Vagina (tissue), 2 donors: ENCODE measurements around the gene DHRS11. TPM values are rescaled to one million over a fixed set of nuclear protein-coding genes. Genes with fewer than 3 reads are reported as not detected.

ENCODE experiments used
- DNase-seq, 2 donors: peaks; one replicate each; pipeline ENCODE4 v3.0.0-alpha.2; 2017; ENCODE audit errors: extremely low spot score in 2 of 2
- H3K27ac ChIP-seq: fragments of 200-600 bp; sonication (generic); one replicate; pipeline ENCODE4 v1.5.1; 2019
- H3K27me3 ChIP-seq: fragments of 200-600 bp; sonication (generic); one replicate; pipeline ENCODE4 v1.5.1; 2019
- H3K36me3 ChIP-seq, 2 donors: fragments of 200-600 bp; sonication (generic); one replicate each; pipeline ENCODE4 v1.5.1; 2017 to 2019
- H3K4me1 ChIP-seq: fragments of 200-600 bp; sonication (generic); one replicate; pipeline ENCODE4 v1.5.1; 2019
- H3K4me3 ChIP-seq, 2 donors: fragments of 200-600 bp; sonication (generic); 1 replicate in 1 of 2; 2 replicates in 1 of 2; pipeline ENCODE4 v1.5.1; 2016 to 2019
- H3K9me3 ChIP-seq: fragments of 200-600 bp; sonication (generic); one replicate; pipeline ENCODE4 v1.5.1; 2019
- POLR2A ChIP-seq, 2 donors: fragments of 450-650 bp; IDR thresholded peaks; one replicate each; pipeline ENCODE4 v1.6.1; 2017; ENCODE audit warnings: antibody characterized with exemption in 2 of 2, mild to moderate bottlenecking in 2 of 2, moderate library complexity in 2 of 2
- POLR2AphosphoS5 ChIP-seq, 2 donors: sonication (generic); formaldehyde crosslinking; IDR thresholded peaks; one replicate each; pipeline ENCODE4 v1.9.0; 2017; ENCODE audit warnings: antibody characterized with exemption in 2 of 2, mild to moderate bottlenecking in 2 of 2, low read depth in 1 of 2; ENCODE audit not compliant: insufficient read depth in 1 of 2
- intact Hi-C: fragments of 100-400 bp; cut with DNase I; formaldehyde crosslinking; loops from one replicate; pipeline ENCODE4 v1.15.1; 2023
- total RNA-seq: library from RNA; depleted of rRNA; stranded (reverse); fragments of >200 nt; gene quantifications from one replicate; pipeline ENCODE4 v1.2.3, GENCODE V29; 2016
- TF ChIP-seq, protein P1 (sequence below), 3 experiments: fragments of 450-650 bp in 2 of 3; fragments of 200-600 bp in 1 of 3; sonication (generic) in 1 of 3; IDR thresholded peaks; one replicate each; pipeline ENCODE4 v1.5.1; 2017 to 2019; ENCODE audit warnings: antibody characterized with exemption in 3 of 3, mild to moderate bottlenecking in 2 of 3, moderate library complexity in 2 of 3

DHRS11 gene
- total RNA-seq, 1 donor from 2014 or later = 12.0 TPM

DNA sequence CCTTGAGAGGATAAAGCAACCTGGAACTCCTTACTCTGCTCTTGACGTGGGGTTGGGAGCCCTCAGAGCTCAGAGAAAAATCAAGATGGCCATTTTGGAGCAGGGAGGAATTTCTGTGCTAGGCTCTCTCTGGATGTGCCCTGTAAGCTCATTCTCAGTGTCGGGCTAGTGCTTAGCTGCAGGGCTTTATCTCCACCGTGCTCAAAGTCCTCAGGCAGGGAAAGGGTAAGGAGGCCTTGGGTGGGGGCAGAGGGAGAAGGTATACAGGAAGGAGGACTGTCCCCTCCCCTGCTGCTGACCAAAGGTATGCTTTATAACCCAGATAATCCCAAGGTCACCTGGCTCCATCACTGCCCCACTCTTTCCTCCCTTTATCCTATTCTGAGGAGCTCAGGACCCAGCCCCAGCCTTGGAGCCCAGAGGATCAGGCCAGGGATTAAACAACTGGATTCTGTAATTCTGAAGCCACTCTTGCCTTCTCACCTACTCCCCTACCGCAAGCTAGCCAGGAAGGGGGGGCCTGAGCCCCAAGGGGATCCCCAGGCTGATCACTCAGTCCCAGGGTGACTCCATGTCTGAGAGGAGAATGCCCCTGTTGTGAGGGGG lies 1.1 kb downstream of the DHRS11 start:
- Histone ChIP-seq H3K4me3 (peak overlapping the region; percentile 68 to 97), H3K27ac (peak overlapping the region; percentile 53), H3K4me1 (peaks cover 11% of the 10 kb centered on the region), H3K27me3 (no peaks in the 10 kb centered on the region), H3K36me3 (peaks cover 0 to 6% of the 10 kb centered on the region in 2 donors), H3K9me3 (no peaks in the 10 kb centered on the region)
- no peak for DNase-seq
- intact Hi-C loops = loop anchor here (10.0 kb wide), 1 partner anchor 48 kb away; the partner anchor contains the start of gene GGNBP2
- no peak for TF ChIP-seq POLR2A (IDR thresholded peaks at IDR 0.05)
- TF ChIP-seq, protein P1, sequence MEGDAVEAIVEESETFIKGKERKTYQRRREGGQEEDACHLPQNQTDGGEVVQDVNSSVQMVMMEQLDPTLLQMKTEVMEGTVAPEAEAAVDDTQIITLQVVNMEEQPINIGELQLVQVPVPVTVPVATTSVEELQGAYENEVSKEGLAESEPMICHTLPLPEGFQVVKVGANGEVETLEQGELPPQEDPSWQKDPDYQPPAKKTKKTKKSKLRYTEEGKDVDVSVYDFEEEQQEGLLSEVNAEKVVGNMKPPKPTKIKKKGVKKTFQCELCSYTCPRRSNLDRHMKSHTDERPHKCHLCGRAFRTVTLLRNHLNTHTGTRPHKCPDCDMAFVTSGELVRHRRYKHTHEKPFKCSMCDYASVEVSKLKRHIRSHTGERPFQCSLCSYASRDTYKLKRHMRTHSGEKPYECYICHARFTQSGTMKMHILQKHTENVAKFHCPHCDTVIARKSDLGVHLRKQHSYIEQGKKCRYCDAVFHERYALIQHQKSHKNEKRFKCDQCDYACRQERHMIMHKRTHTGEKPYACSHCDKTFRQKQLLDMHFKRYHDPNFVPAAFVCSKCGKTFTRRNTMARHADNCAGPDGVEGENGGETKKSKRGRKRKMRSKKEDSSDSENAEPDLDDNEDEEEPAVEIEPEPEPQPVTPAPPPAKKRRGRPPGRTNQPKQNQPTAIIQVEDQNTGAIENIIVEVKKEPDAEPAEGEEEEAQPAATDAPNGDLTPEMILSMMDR (IDR thresholded peaks at IDR 0.05) = no peak
- no peak for TF ChIP-seq POLR2AphosphoS5 (IDR thresholded peaks at IDR 0.05; ENCODE audit: insufficient read depth in 1 of 2, low read depth in 1 of 2)

GRCh38 chr17:36593656-36594316 lies 2.1 kb downstream of the DHRS11 start:
- TF ChIP-seq, protein P1 (IDR thresholded peaks at IDR 0.05) = no peak
- TF ChIP-seq POLR2AphosphoS5 (IDR thresholded peaks at IDR 0.05; ENCODE audit: insufficient read depth in 1 of 2, low read depth in 1 of 2) (no peak), POLR2A (IDR thresholded peaks at IDR 0.05) (no peak)
- Histone ChIP-seq H3K9me3 (no peaks in the 10 kb centered on the region), H3K4me3 (no peak overlapping the region), H3K27me3 (no peaks in the 10 kb centered on the region), H3K27ac (no peak overlapping the region), H3K36me3 (no peaks in the 10 kb centered on the region), H3K4me1 (peaks cover 11% of the 10 kb centered on the region)
- intact Hi-C loops = loop anchor here (10.0 kb wide), 1 partner anchor 49 kb away; the partner anchor contains the start of gene GGNBP2
- DNase-seq = no peak

GRCh38 chr17:36594626-36595401 lies 3.1 kb downstream of the DHRS11 start:
- H3K9me3 ChIP-seq = no peaks in the 10 kb centered on the region
- H3K4me3 ChIP-seq = no peak overlapping the region
- intact Hi-C loops = loop anchor here (10.0 kb wide), 1 partner anchor 50 kb away; the partner anchor contains the start of gene GGNBP2

DNA sequence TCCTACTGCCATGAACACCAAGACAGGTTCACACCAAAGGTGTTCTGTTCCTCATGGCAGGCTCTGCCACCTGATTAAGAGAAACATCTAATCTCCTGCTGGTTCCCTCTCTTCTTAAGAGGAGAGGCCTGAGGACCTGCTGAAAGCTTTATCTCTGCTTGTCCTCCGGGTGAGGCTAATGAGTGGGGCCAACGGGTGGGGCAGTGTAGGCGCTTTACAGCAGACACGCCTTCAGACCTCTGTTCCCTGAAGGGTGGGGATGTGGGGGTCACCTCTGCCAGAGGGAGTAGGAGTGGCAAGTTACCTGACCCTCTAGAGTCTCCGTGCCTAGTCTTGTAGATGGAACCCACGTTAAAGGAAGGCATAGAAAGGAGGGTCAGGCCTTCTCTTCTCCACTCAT lies 5.5 kb downstream of the DHRS11 start:
- DNase-seq = no peak
- H3K4me1 ChIP-seq = peaks cover 22% of the 10 kb centered on the region
- H3K36me3 ChIP-seq = no peaks in the 10 kb centered on the region
- no peak overlapping the region for H3K27ac ChIP-seq
- no peak overlapping the region for H3K4me3 ChIP-seq
- no peaks in the 10 kb centered on the region for H3K27me3 ChIP-seq
- TF ChIP-seq POLR2AphosphoS5 (IDR thresholded peaks at IDR 0.05; ENCODE audit: insufficient read depth in 1 of 2, low read depth in 1 of 2) = no peak
- TF ChIP-seq POLR2A (IDR thresholded peaks at IDR 0.05) = no peak
- TF ChIP-seq, protein P1 (IDR thresholded peaks at IDR 0.05) = no peak
- intact Hi-C loops = loop anchor here (10.0 kb wide), 1 partner anchor 52 kb away; the partner anchor contains the start of gene GGNBP2
- no peaks in the 10 kb centered on the region for H3K9me3 ChIP-seq

More at GRCh38 chr17:36594626-36595401, 3.1 kb downstream of the DHRS11 start:
- DNase-seq = no peak
- TF ChIP-seq POLR2A (IDR thresholded peaks at IDR 0.05) (no peak), POLR2AphosphoS5 (IDR thresholded peaks at IDR 0.05; ENCODE audit: insufficient read depth in 1 of 2, low read depth in 1 of 2) (no peak)
- TF ChIP-seq, protein P1 (IDR thresholded peaks at IDR 0.05) = no peak
- peaks cover 11% of the 10 kb centered on the region for H3K4me1 ChIP-seq
- H3K27me3 ChIP-seq = no peaks in the 10 kb centered on the region
- H3K36me3 ChIP-seq = no peaks in the 10 kb centered on the region
- no peak overlapping the region for H3K27ac ChIP-seq
